Heart right ventricle (tissue), 16 donors: ENCODE data around the gene CYP27B1. TPM values are rescaled to one million over a fixed set of nuclear protein-coding genes. Genes with fewer than 3 reads are reported as not detected.

Experiments
- ATAC-seq, 8 donors: fragments of 200-7000 bp; cut with Tn5 transposase; one replicate each; pipeline ENCODE4 v1.9.1; 2020; ENCODE audit warnings: mild to moderate bottlenecking in 8 of 8, moderate library complexity in 8 of 8, moderate number of reproducible peaks in 1 of 8
- DNase-seq, 2 donors: peaks; one replicate each; pipeline ENCODE4 v3.0.0-alpha.2; 2020
- H3K27ac ChIP-seq, 10 donors: fragments of 200-600 bp; sonication (generic) in 2 of 10; one replicate each; pipeline versions ENCODE4 v1.5.0 to v1.8.0; 2020 to 2022; ENCODE audit warnings: mild to moderate bottlenecking in 3 of 10
- H3K27me3 ChIP-seq, 7 donors: fragments of 200-600 bp; one replicate each; pipeline ENCODE4 v1.8.0; 2021 to 2022; ENCODE audit warnings: mild to moderate bottlenecking in 2 of 7
- H3K36me3 ChIP-seq, 9 donors: fragments of 200-600 bp; sonication (generic) in 1 of 9; one replicate each; pipeline versions ENCODE4 v1.5.0 to v1.8.0; 2020 to 2022; ENCODE audit warnings: mild to moderate bottlenecking in 2 of 9
- H3K4me1 ChIP-seq, 9 donors: fragments of 200-600 bp; sonication (generic) in 1 of 9; one replicate each; pipeline versions ENCODE4 v1.5.0 to v1.8.0; 2020 to 2022; ENCODE audit warnings: mild to moderate bottlenecking in 4 of 9
- H3K4me3 ChIP-seq, 10 donors: fragments of 200-600 bp; sonication (generic) in 2 of 10; one replicate each; pipeline versions ENCODE4 v1.5.0 to v1.8.0; 2020 to 2022; ENCODE audit warnings: mild to moderate bottlenecking in 7 of 10, moderate library complexity in 2 of 10
- H3K9me3 ChIP-seq, 11 donors: fragments of 200-600 bp in 10 of 11; sonication (generic) in 2 of 11; one replicate each; pipeline versions ENCODE4 v1.5.0 to v1.8.0; 2013 to 2022; ENCODE audit warnings: mild to moderate bottlenecking in 2 of 11, control low read depth in 1 of 11, moderate library complexity in 1 of 11
- CTCF ChIP-seq, 9 donors: fragments of 200-600 bp; sonication (generic) in 2 of 9; IDR thresholded peaks; one replicate each; pipeline versions ENCODE4 v1.5.0 to v1.8.0; 2021 to 2022; ENCODE audit warnings: antibody characterized with exemption in 9 of 9, mild to moderate bottlenecking in 5 of 9, moderate library complexity in 1 of 9
- WGBS, 2 donors: extraction: QIAGEN DNeasy Blood & Tissue Kit; methylation state at CpG; one replicate each; pipeline ENCODE4 v1.1.7; 2013; ENCODE audit warnings: inconsistent platforms in 1 of 2; 5-methylcytosine and 5-hydroxymethylcytosine counted together
- intact Hi-C, 10 donors: fragments of 100-400 bp; cut with DNase I; formaldehyde crosslinking; loops; one replicate each; pipeline versions ENCODE4 v1.11.1 to v1.14.2; 2022
- polyA plus RNA-seq, 2 donors: library from polyadenylated mRNA; stranded (reverse); fragments of 200-250 nt; gene quantifications; one replicate each; pipeline ENCODE4 v1.2.3, GENCODE V29; 2013
- total RNA-seq, 10 donors: library from RNA; stranded (reverse); fragmentation: NEBNext Ultra II Directional in 3 of 10; extraction: Animal tissue kit (Norgen Biotek cat#: 25700) in 3 of 10; gene quantifications; one replicate each; pipeline versions ENCODE4 v1.2.1 to v1.2.4, GENCODE V29; 2021 to 2023
- donor health status: Arrhythmogenic right ventricular cardiomyopathy.
- donor health status: ischemic (EF 13 %, LVEDD 7.1; RV severe dilation, severe dysfunction).
- donor health status: healthy with polysubstance abuse.
- donor health status: DM: no; HTN: yes; CAD: no.
- donor health status: DM: no; HTN: no; CAD: no.
- donor health status: ischemic (EF 25% LVEDD 6.9; RV normal size, moderate dysfunction).
- donor health status: ischemic (EF 25% LVEDD 5.7; RV mildly dilated, moderate dysfunction).
- donor health status: healthy.
- donor health status: DM: yes; HTN: yes; CAD: no.
- donor health status: Ischemic cardiomyopathy.
- donor health status: ischemic (EF 35%, LVEDD 5.7; RV mildly dilated, moderate dysfunction).
- donor health status: nonischemic (EF 11% LVEDD 7.7; RV severe dilation, severe dysfunction).
- donor health status: DM: yes; HTN: yes; CAD: no.
- donor health status: PGD.
- donor health status: ischemic (EF 29% LVEDD 5.4; RV normal size, mild dysfunction).
- donor health status: nonischemic (EF 23%, LVEDD 6.1; RV moderate dilation, normal function).

CYP27B1 gene
- total and polyA plus RNA-seq, 12 donors = 0.14 to 0.95 (median 0.81) TPM; not detected in 9

GRCh38 chr12:57783466-57783801 lies 16.6 kb upstream of the CYP27B1 start:
- H3K4me1 ChIP-seq = peaks cover 0 to 38% (median 17%) of the 10 kb centered on the region in 9 donors
- H3K4me3 ChIP-seq = peak overlapping the region; percentile 64 to 99 (median 90)
- no peak for DNase-seq
- peaks cover 0 to 58% (median 24%) of the 10 kb centered on the region in 9 donors for H3K36me3 ChIP-seq
- 82 to 87% methylated on average over 12 of the region's 12 CpGs for WGBS, 2 donors
- no peaks in the 10 kb centered on the region for H3K27me3 ChIP-seq
- TF ChIP-seq CTCF (IDR thresholded peaks at IDR 0.05) = no peak
- H3K9me3 ChIP-seq = no peaks in the 10 kb centered on the region
- H3K27ac ChIP-seq = peak overlapping the region in 3 of 10 donors; percentile 68 to 90 (median 74)
- intact Hi-C loops = loop anchor here in 4 of 10 donors (2.0 to 5.0 kb wide), 2 partner anchors 121 to 124 kb away; no protein-coding TSS in a partner anchor
- no peak for ATAC-seq

GRCh38 chr12:57782608-57783465 lies 16.0 kb upstream of the CYP27B1 start, which contains the start of gene TSFM:
TSFM (plus strand) TSS chr12:57782787; CDS start chr12:57782802, 15 bp downstream.
- H3K9me3 ChIP-seq = no peaks in the 10 kb centered on the region
- intact Hi-C loops = loop anchor here in 5 of 10 donors (1.0 to 5.0 kb wide), 3 partner anchors 122 to 124 kb away; no protein-coding TSS in a partner anchor
- H3K27ac ChIP-seq = peak within 1 kb of the TSS in 9 of 10 donors; percentile 6 to 90 (median 68)
- ATAC-seq = peak; percentile 91 to 97 (median 92)
- peaks cover 0 to 38% (median 17%) of the 10 kb centered on the region in 9 donors for H3K4me1 ChIP-seq
- peak within 1 kb of the TSS; percentile 64 to 99 (median 90) for H3K4me3 ChIP-seq
- peak; percentile 86 to 96 (median 93) for TF ChIP-seq CTCF (IDR thresholded peaks at IDR 0.05)
- 1 to 2% methylated on average over 45 of the region's 45 CpGs for WGBS, 2 donors
- no peaks in the 10 kb centered on the region for H3K27me3 ChIP-seq
- DNase-seq = peak; percentile 98 to 99
- H3K36me3 ChIP-seq = peaks cover 0 to 52% (median 24%) of the 10 kb centered on the region in 9 donors

GRCh38 chr12:57782243-57782607 lies 15.3 kb upstream of the CYP27B1 start:
- Histone ChIP-seq H3K36me3 (peaks cover 0 to 46% (median 22%) of the 10 kb centered on the region in 9 donors), H3K4me3 (peak overlapping the region in 8 of 10 donors; percentile 64 to 99 (median 90)), H3K4me1 (peaks cover 0 to 38% (median 17%) of the 10 kb centered on the region in 9 donors), H3K27ac (peak overlapping the region in 5 of 10 donors; percentile 6 to 90 (median 28)), H3K9me3 (no peaks in the 10 kb centered on the region), H3K27me3 (no peaks in the 10 kb centered on the region)
- DNase-seq (no peak), ATAC-seq (peak in 1 of 8 donors; percentile 3)
- TF ChIP-seq CTCF (IDR thresholded peaks at IDR 0.05) = no peak
- intact Hi-C loops = loop anchor here in 5 of 10 donors (1.0 to 5.0 kb wide), 3 partner anchors 123 to 125 kb away; no protein-coding TSS in a partner anchor
- WGBS, 2 donors = 22 to 28% methylated on average over 4 of the region's 4 CpGs

GRCh38 chr12:57781801-57782200 lies 14.9 kb upstream of the CYP27B1 start:
- intact Hi-C loops = loop anchor here in 5 of 10 donors (1.0 to 5.0 kb wide), 3 partner anchors 123 to 126 kb away; no protein-coding TSS in a partner anchor
- DNase-seq (no peak), ATAC-seq (no peak)
- no peaks in the 10 kb centered on the region for H3K9me3 ChIP-seq
- no peak for TF ChIP-seq CTCF (IDR thresholded peaks at IDR 0.05)
- H3K36me3 ChIP-seq = peaks cover 0 to 46% (median 18%) of the 10 kb centered on the region in 9 donors
- H3K27me3 ChIP-seq = no peaks in the 10 kb centered on the region
- WGBS, 2 donors = 68 to 79% methylated on average over 2 of the region's 2 CpGs
- peaks cover 0 to 38% (median 17%) of the 10 kb centered on the region in 9 donors for H3K4me1 ChIP-seq
- no peak overlapping the region for H3K4me3 ChIP-seq
- H3K27ac ChIP-seq = peak overlapping the region in 2 of 10 donors; percentile 28 to 90
